Neural progenitor cell (in vitro differentiated cells): ENCODE data around the gene C1QTNF2. TPM values are rescaled to one million over a fixed set of nuclear protein-coding genes. Genes with fewer than 3 reads are reported as not detected.

ENCODE experiments used
- DNase-seq: peaks from one replicate; pipeline ENCODE4 v3.0.0-alpha.2; 2016; ENCODE audit warnings: low spot score
- H2AFZ ChIP-seq: fragments of 200-600 bp; sonication (generic); replicated peaks from 2 replicates; pipeline ENCODE4 v1.6.1; 2016; ENCODE audit warnings: antibody characterized with exemption
- H3F3A ChIP-seq: fragments of 200-600 bp; sonication (generic); 2 replicates; pipeline ENCODE4 v1.6.1; 2016; ENCODE audit warnings: antibody characterized with exemption, low read depth
- H3K27ac ChIP-seq: fragments of 200-600 bp; sonication (generic); 2 replicates; pipeline ENCODE4 v1.5.1; 2016; ENCODE audit warnings: mild to moderate bottlenecking
- H3K27me3 ChIP-seq: fragments of 200-600 bp; sonication (generic); 2 replicates; pipeline ENCODE4 v1.6.1; 2016; ENCODE audit warnings: mild to moderate bottlenecking, moderate library complexity
- H3K36me3 ChIP-seq: fragments of 200-600 bp; sonication (generic); 2 replicates; pipeline ENCODE4 v1.5.1; 2016
- H3K4me1 ChIP-seq: fragments of 200-600 bp; sonication (generic); 2 replicates; pipeline ENCODE4 v1.6.1; 2016; ENCODE audit warnings: mixed run types
- H3K4me2 ChIP-seq: fragments of 200-600 bp; sonication (generic); 2 replicates; pipeline ENCODE4 v1.6.1; 2016
- H3K4me3 ChIP-seq: fragments of 200-600 bp; sonication (generic); 2 replicates; pipeline ENCODE4 v1.5.1; 2016
- H3K79me2 ChIP-seq: fragments of 200-600 bp; sonication (generic); 2 replicates; pipeline ENCODE4 v1.6.1; 2016; ENCODE audit warnings: low read depth
- H3K9ac ChIP-seq: fragments of 200-600 bp; sonication (generic); 2 replicates; pipeline ENCODE4 v1.6.1; 2016
- H3K9me3 ChIP-seq: fragments of 200-600 bp; sonication (generic); 2 replicates; pipeline ENCODE4 v1.5.1; 2016; ENCODE audit warnings: low read depth
- H4K20me1 ChIP-seq: fragments of 200-600 bp; sonication (generic); 2 replicates; pipeline ENCODE4 v1.6.1; 2016; ENCODE audit warnings: low read depth
- H3K27ac Mint-ChIP-seq: 3 replicates; pipeline ENCODE4 v1.8.0; 2021; ENCODE audit warnings: mixed read lengths
- H3K27me3 Mint-ChIP-seq: 2 replicates; pipeline ENCODE4 v1.8.0; 2022; ENCODE audit warnings: low read depth, mild to moderate bottlenecking, inconsistent platforms, moderate library complexity, mixed read lengths; ENCODE audit not compliant: insufficient read depth
- H3K36me3 Mint-ChIP-seq: 3 replicates; pipeline ENCODE4 v1.8.0; 2021; ENCODE audit warnings: mixed read lengths
- H3K4me1 Mint-ChIP-seq: 3 replicates; pipeline ENCODE4 v1.8.0; 2021; ENCODE audit warnings: mixed read lengths
- H3K4me3 Mint-ChIP-seq: 3 replicates; pipeline ENCODE4 v1.8.0; 2021; ENCODE audit warnings: mild to moderate bottlenecking, moderate library complexity, mixed read lengths
- H3K9me3 Mint-ChIP-seq: 3 replicates; pipeline ENCODE4 v1.8.0; 2020; ENCODE audit warnings: mixed read lengths
- CTCF ChIP-seq: fragments of 200-600 bp; sonication (generic); IDR thresholded peaks from 2 replicates; pipeline ENCODE4 v1.5.1; 2017; ENCODE audit warnings: antibody characterized with exemption, mild to moderate bottlenecking
- EZH2 ChIP-seq: fragments of 200-600 bp; sonication (generic); IDR thresholded peaks from 2 replicates; pipeline ENCODE4 v1.6.1; 2017; ENCODE audit warnings: antibody characterized with exemption, mild to moderate bottlenecking, moderate library complexity
- EZH2phosphoT487 ChIP-seq: fragments of 200-600 bp; sonication (generic); IDR thresholded peaks from 2 replicates; pipeline ENCODE4 v1.6.1; 2017; ENCODE audit warnings: antibody characterized with exemption
- total RNA-seq: library from RNA; depleted of rRNA; stranded (reverse); fragments of >200 nt; gene quantifications from 2 replicates; pipeline ENCODE4 v1.2.3, GENCODE V29; 2015; ENCODE audit warnings: low replicate concordance

The C1QTNF2 gene
- total RNA-seq, 1 donor from 2014 or later = 0.06 TPM

GRCh38 chr5:160330212-160330611 is 40.2 kb downstream of the C1QTNF2 start:
- H3K36me3 Mint-ChIP-seq = no peaks in the 10 kb centered on the region
- Histone ChIP-seq H3K27me3 (no peaks in the 10 kb centered on the region), H3K9me3 (no peaks in the 10 kb centered on the region), H3K9ac (no peak overlapping the region), H3K4me1 (peaks cover 6% of the 10 kb centered on the region), H3K79me2 (no peaks in the 10 kb centered on the region), H3K27ac (no peak overlapping the region), H3K36me3 (no peaks in the 10 kb centered on the region), H3F3A (peaks cover 7% of the 10 kb centered on the region), H3K4me2 (no peak overlapping the region), H3K4me3 (no peak overlapping the region), H2AFZ (no peak overlapping the region), H4K20me1 (no peaks in the 10 kb centered on the region)
- no peak for DNase-seq
- H3K27me3 Mint-ChIP-seq = peaks cover 10% of the 10 kb centered on the region
- H3K4me3 Mint-ChIP-seq = no peak overlapping the region
- peaks cover 3% of the 10 kb centered on the region for H3K9me3 Mint-ChIP-seq
- no peak overlapping the region for H3K27ac Mint-ChIP-seq
- peaks cover 8% of the 10 kb centered on the region for H3K4me1 Mint-ChIP-seq
- TF ChIP-seq EZH2phosphoT487 (no peak), EZH2 (no peak), CTCF (no peak)

GRCh38 chr5:160327818-160328217 is 42.6 kb downstream of the C1QTNF2 start:
- Histone ChIP-seq H3K27ac (no peak overlapping the region), H3K4me1 (peaks cover 6% of the 10 kb centered on the region), H4K20me1 (no peaks in the 10 kb centered on the region), H3K27me3 (no peaks in the 10 kb centered on the region), H3K79me2 (no peaks in the 10 kb centered on the region), H3K4me3 (no peak overlapping the region), H3K9me3 (no peaks in the 10 kb centered on the region), H3K4me2 (peak overlapping the region; percentile 11), H3K36me3 (no peaks in the 10 kb centered on the region), H3K9ac (no peak overlapping the region), H3F3A (peaks cover 7% of the 10 kb centered on the region), H2AFZ (no peak overlapping the region)
- Mint-ChIP-seq H3K4me3 (no peak overlapping the region), H3K9me3 (no peaks in the 10 kb centered on the region), H3K27me3 (peaks cover 4% of the 10 kb centered on the region), H3K27ac (peak overlapping the region; percentile 52), H3K36me3 (no peaks in the 10 kb centered on the region), H3K4me1 (peaks cover 8% of the 10 kb centered on the region)
- no peak for TF ChIP-seq EZH2phosphoT487
- no peak for TF ChIP-seq CTCF
- TF ChIP-seq EZH2 = no peak
- DNase-seq = peak; percentile 63

- H3K4me1 Mint-ChIP-seq = peaks cover 8% of the 10 kb centered on the region
- Histone ChIP-seq H3K9ac (no peak overlapping the region), H3K4me2 (no peak overlapping the region), H3K27me3 (no peaks in the 10 kb centered on the region), H3K79me2 (no peaks in the 10 kb centered on the region), H3K27ac (no peak overlapping the region), H2AFZ (no peak overlapping the region), H3K9me3 (no peaks in the 10 kb centered on the region), H3K4me1 (peaks cover 6% of the 10 kb centered on the region), H3K36me3 (no peaks in the 10 kb centered on the region), H4K20me1 (no peaks in the 10 kb centered on the region), H3K4me3 (no peak overlapping the region), H3F3A (peaks cover 7% of the 10 kb centered on the region)
- H3K27ac Mint-ChIP-seq = no peak overlapping the region
- TF ChIP-seq EZH2phosphoT487 (no peak), CTCF (no peak)
- peaks cover 4% of the 10 kb centered on the region for H3K27me3 Mint-ChIP-seq
- no peaks in the 10 kb centered on the region for H3K36me3 Mint-ChIP-seq
- H3K9me3 Mint-ChIP-seq = no peaks in the 10 kb centered on the region
- H3K4me3 Mint-ChIP-seq = no peak overlapping the region
- DNase-seq = no peak
Observed at GRCh38 chr5:160326981-160327380, 43.4 kb downstream of the C1QTNF2 start.

GRCh38 chr5:160325716-160326115 is 44.7 kb downstream of the C1QTNF2 start:
- TF ChIP-seq EZH2phosphoT487 (no peak), EZH2 (no peak), CTCF (no peak)
- H3K9ac ChIP-seq = no peak overlapping the region
- Mint-ChIP-seq H3K4me3 (no peak overlapping the region), H3K27ac (no peak overlapping the region), H3K27me3 (peaks cover 4% of the 10 kb centered on the region), H3K9me3 (no peaks in the 10 kb centered on the region), H3K4me1 (peaks cover 8% of the 10 kb centered on the region), H3K36me3 (no peaks in the 10 kb centered on the region)
- no peak overlapping the region for H3K4me3 ChIP-seq
- no peak overlapping the region for H2AFZ ChIP-seq
- no peak overlapping the region for H3K27ac ChIP-seq
- H3K36me3 ChIP-seq = no peaks in the 10 kb centered on the region
- H3K27me3 ChIP-seq = no peaks in the 10 kb centered on the region
- H3K9me3 ChIP-seq = no peaks in the 10 kb centered on the region
- no peak for DNase-seq
- no peaks in the 10 kb centered on the region for H3K79me2 ChIP-seq
- H3F3A ChIP-seq = peaks cover 7% of the 10 kb centered on the region
- peaks cover 11% of the 10 kb centered on the region for H3K4me1 ChIP-seq
- H3K4me2 ChIP-seq = no peak overlapping the region
- H4K20me1 ChIP-seq = no peaks in the 10 kb centered on the region
